H1 (cell line): ENCODE results near the gene CPZ. TPM values are rescaled to one million over a fixed set of nuclear protein-coding genes. Genes with fewer than 3 reads are reported as not detected.

Experiments
- CTCF ChIA-PET: fragments of 300-600 bp; sonication (Branson Sonifier 250); formaldehyde crosslinking; loops from one replicate; lab custom pipeline; 2021; ENCODE audit not compliant: partially characterized antibody; lab: Charles Lee
- POLR2A ChIA-PET: fragments of 300-600 bp; sonication (Branson Sonifier 250); formaldehyde crosslinking; loops from one replicate; lab custom pipeline; 2021; ENCODE audit warnings: inconsistent platforms; ENCODE audit not compliant: partially characterized antibody; lab: Charles Lee
- DNase-seq, 2 experiments: peaks; one replicate each; pipeline versions ENCODE4 v3.0.0 to v3.0.0-alpha.2; 2010 to 2022; ENCODE audit warnings: low spot score in 2 of 2, low read depth in 1 of 2, mixed read lengths in 1 of 2
- FAIRE-seq: peaks from 2 replicates; lab custom pipeline; 2011; peaks lifted over from hg19 to GRCh38; lab: Jason Lieb, UNC
- H2AFZ ChIP-seq: 2 replicates; pipeline ENCODE4 v1.8.1; 2012; ENCODE audit warnings: low read length, inconsistent platforms
- H2AK5ac ChIP-seq: 2 replicates; pipeline ENCODE4 v1.6.1; 2013; ENCODE audit warnings: low read depth, low read length
- H2BK120ac ChIP-seq: replicated peaks from 2 replicates; pipeline ENCODE3; 2013; ENCODE audit warnings: low read depth, low read length, inconsistent platforms
- H2BK12ac ChIP-seq: 2 replicates; pipeline ENCODE4 v1.6.1; 2013; ENCODE audit warnings: low read depth, low read length
- H2BK15ac ChIP-seq: 2 replicates; pipeline ENCODE4 v1.6.1; 2013; ENCODE audit warnings: low read length
- H2BK20ac ChIP-seq: 2 replicates; pipeline ENCODE4 v1.6.1; 2013; ENCODE audit warnings: low read length
- H2BK5ac ChIP-seq: 2 replicates; pipeline ENCODE4 v1.6.1; 2013; ENCODE audit warnings: low read depth, low read length
- H3K14ac ChIP-seq: 2 replicates; pipeline ENCODE4 v1.6.1; 2013; ENCODE audit warnings: inconsistent platforms; ENCODE audit not compliant: insufficient read length
- H3K18ac ChIP-seq: 2 replicates; pipeline ENCODE4 v1.6.1; 2013; ENCODE audit warnings: low read length; ENCODE audit errors: extremely low read depth
- H3K23ac ChIP-seq: 2 replicates; pipeline ENCODE4 v1.6.1; 2013; ENCODE audit warnings: inconsistent platforms; ENCODE audit not compliant: insufficient read length
- H3K23me2 ChIP-seq: 2 replicates; pipeline ENCODE4 v1.6.1; 2013; ENCODE audit warnings: low read depth, low read length
- H3K27ac ChIP-seq: 2 replicates; pipeline ENCODE4 v1.6.1; 2011; ENCODE audit warnings: low read depth, low read length, inconsistent platforms
- H3K27me3 ChIP-seq, 4 experiments: replicated peaks in 1 of 4; 1 replicate in 1 of 4; 2 replicates in 3 of 4; pipeline versions ENCODE4 v1.6.1 to v1.8.1; 2011 to 2013; ENCODE audit warnings: low read length in 3 of 4, mild to moderate bottlenecking in 3 of 4, inconsistent platforms in 2 of 4, mixed read lengths in 2 of 4, moderate library complexity in 1 of 4; ENCODE audit not compliant: control insufficient read depth in 3 of 4, insufficient read depth in 3 of 4; ENCODE audit errors: extremely low read depth in 1 of 4
- H3K36me3 ChIP-seq, 4 experiments: 2 replicates each; pipeline versions ENCODE4 v1.6.1 to v1.8.1; 2011 to 2013; ENCODE audit warnings: mild to moderate bottlenecking in 4 of 4, low read length in 3 of 4, moderate library complexity in 2 of 4, control low read depth in 1 of 4, inconsistent platforms in 1 of 4; ENCODE audit not compliant: insufficient read depth in 4 of 4, control insufficient read depth in 2 of 4
- H3K4ac ChIP-seq: replicated peaks from 2 replicates; pipeline ENCODE3; 2013; ENCODE audit warnings: low read length, low read depth, mixed read lengths, inconsistent platforms; ENCODE audit not compliant: insufficient read length
- H3K4me1 ChIP-seq, 4 experiments: replicated peaks in 1 of 4; 1 replicate in 1 of 4; 2 replicates in 3 of 4; pipeline versions ENCODE4 v1.6.1 to v1.8.1; 2011 to 2013; ENCODE audit warnings: low read length in 3 of 4, inconsistent platforms in 2 of 4, mixed read lengths in 1 of 4; ENCODE audit not compliant: insufficient read depth in 4 of 4, control insufficient read depth in 3 of 4
- H3K4me2 ChIP-seq, 2 experiments: 2 replicates each; pipeline versions ENCODE4 v1.6.1 to v1.8.1; 2011 to 2013; ENCODE audit warnings: low read depth in 2 of 2, low read length in 2 of 2, control low read depth in 1 of 2, inconsistent platforms in 1 of 2, mild to moderate bottlenecking in 1 of 2; ENCODE audit not compliant: insufficient read depth in 1 of 2
- H3K4me3 ChIP-seq, 4 experiments: fragments of 200-600, 300-600 bp in 1 of 4; sonication (generic), shearing (Covaris generic), sonication (Bioruptor Twin) in 1 of 4; 2 replicates each; pipeline versions ENCODE4 v1.5.1 to v1.8.1; 2011 to 2016; ENCODE audit warnings: low read length in 4 of 4, low read depth in 3 of 4, control low read depth in 2 of 4, inconsistent platforms in 2 of 4, mild to moderate bottlenecking in 2 of 4, mixed read lengths in 1 of 4, moderate library complexity in 1 of 4; ENCODE audit not compliant: insufficient read depth in 2 of 4; ENCODE audit errors: extremely low read depth in 1 of 4
- H3K56ac ChIP-seq: replicated peaks from 2 replicates; pipeline ENCODE3; 2013; ENCODE audit warnings: low read depth, mild to moderate bottlenecking, mixed read lengths, low read length, inconsistent platforms; ENCODE audit not compliant: insufficient read length
- H3K79me1 ChIP-seq: 2 replicates; pipeline ENCODE4 v1.6.1; 2013; ENCODE audit warnings: low read depth, low read length, control low read depth
- H3K79me2 ChIP-seq, 2 experiments: 2 replicates each; pipeline versions ENCODE4 v1.6.1 to v1.8.1; 2012 to 2013; ENCODE audit warnings: low read length in 2 of 2, mild to moderate bottlenecking in 2 of 2, inconsistent platforms in 1 of 2; ENCODE audit not compliant: insufficient read depth in 2 of 2, control insufficient read depth in 1 of 2
- H3K9ac ChIP-seq, 4 experiments: replicated peaks in 1 of 4; 1 replicate in 1 of 4; 2 replicates in 3 of 4; pipeline versions ENCODE4 v1.6.1 to v1.8.1; 2011 to 2013; ENCODE audit warnings: low read depth in 3 of 4, low read length in 3 of 4, control low read depth in 2 of 4, mild to moderate bottlenecking in 2 of 4, moderate library complexity in 2 of 4, inconsistent platforms in 1 of 4; ENCODE audit errors: extremely low read depth in 1 of 4
- H3K9me3 ChIP-seq, 2 experiments: 2 replicates each; pipeline versions ENCODE4 v1.6.1 to v1.8.1; 2012 to 2013; ENCODE audit warnings: mild to moderate bottlenecking in 2 of 2, moderate library complexity in 2 of 2, control low read depth in 1 of 2, inconsistent platforms in 1 of 2, low read depth in 1 of 2, low read length in 1 of 2, mixed read lengths in 1 of 2; ENCODE audit not compliant: insufficient read depth in 2 of 2
- H4K20me1 ChIP-seq, 2 experiments: replicated peaks in 1 of 2; 2 replicates each; pipeline versions ENCODE3 to v1.8.1; 2011 to 2013; ENCODE audit warnings: inconsistent platforms in 2 of 2, low read length in 2 of 2, mild to moderate bottlenecking in 1 of 2; ENCODE audit not compliant: insufficient read depth in 2 of 2, control insufficient read depth in 1 of 2
- H4K5ac ChIP-seq: 2 replicates; pipeline ENCODE4 v1.6.1; 2013; ENCODE audit warnings: low read length, low read depth, mixed read lengths, inconsistent platforms; ENCODE audit not compliant: insufficient read length
- H4K8ac ChIP-seq: 2 replicates; pipeline ENCODE4 v1.8.0; 2013; ENCODE audit warnings: mild to moderate bottlenecking, moderate library complexity, low read length, inconsistent platforms; ENCODE audit not compliant: insufficient read depth; ENCODE audit errors: extremely low read depth
- H4K91ac ChIP-seq: replicated peaks from 2 replicates; pipeline ENCODE3; 2013; ENCODE audit warnings: low read length, mixed read lengths, inconsistent platforms; ENCODE audit not compliant: insufficient read length
- CTCF ChIP-seq, 3 experiments: IDR thresholded peaks; 1 replicate in 2 of 3; 2 replicates in 1 of 3; pipeline versions ENCODE4 v1.5.1 to v1.6.1; 2011; ENCODE audit warnings: low read length in 3 of 3, mild to moderate bottlenecking in 3 of 3, inconsistent platforms in 2 of 3, low read depth in 1 of 3, moderate library complexity in 1 of 3; ENCODE audit not compliant: insufficient read depth in 1 of 3; ENCODE audit errors: control extremely low read depth in 1 of 3
- KDM4A ChIP-seq: IDR thresholded peaks from one replicate; pipeline ENCODE4 v1.7.1; 2012; ENCODE audit warnings: low read depth, mild to moderate bottlenecking, moderate library complexity, low read length, inconsistent platforms; ENCODE audit not compliant: severe bottlenecking
- PHF8 ChIP-seq: fragments of 200-600 bp; sonication (generic); conservative IDR thresholded peaks from 2 replicates; pipeline ENCODE4 v1.7.1; 2012; ENCODE audit warnings: low read depth, mild to moderate bottlenecking, inconsistent platforms, low read length, moderate library complexity
- SP1 ChIP-seq: IDR thresholded peaks from 2 replicates; pipeline ENCODE4 v1.6.1; 2011; ENCODE audit warnings: low read depth, low read length
- WGBS, 2 experiments: shearing (Covaris generic) in 1 of 2; methylation state at CpG; one replicate each; pipeline versions ENCODE4 v1.1.6 to v1.1.7; 2013 to 2015; ENCODE audit warnings: low lambda C conversion rate in 2 of 2, mixed read lengths in 2 of 2, inconsistent platforms in 1 of 2, low coverage in 1 of 2, missing lambda C conversion rate in 1 of 2; ENCODE audit not compliant: insufficient replicate concordance in 2 of 2, insufficient coverage in 1 of 2, insufficient read length in 1 of 2; ENCODE audit errors: extremely low coverage in 1 of 2, missing lambda C conversion rate in 1 of 2; 5-methylcytosine and 5-hydroxymethylcytosine counted together
- polyA plus RNA-seq, 7 experiments: library from polyadenylated mRNA; depleted of rRNA in 3 of 7; stranded (reverse) in 5 of 7; unstranded in 2 of 7; fragments of >200 nt in 5 of 7; fragments of 200-250 nt in 2 of 7; gene quantifications; 1 replicate in 5 of 7; 2 replicates in 1 of 7; 4 replicates in 1 of 7; pipeline versions ENCODE4 v1.2.1 to v1.2.3, GENCODE V29; 2011 to 2013; ENCODE audit warnings: missing spikeins in 2 of 7, mixed read lengths in 2 of 7
- total RNA-seq: library from RNA; stranded (reverse); fragmentation: NEBNext Ultra II Directional; extraction: Animal tissue kit (Norgen Biotek cat#: 25700); gene quantifications from 2 replicates; pipeline ENCODE4 v1.2.1, GENCODE V29; 2021

CPZ gene
- total and polyA plus RNA-seq, 2 of the 8 experiments (the other 6 are each of a cell fraction or from before 2014, with no cell fraction given): 28.8 to 40.7 TPM

GRCh38 chr4:8571702-8572685 is 20.6 kb upstream of the CPZ start:
- Histone ChIP-seq H3K23ac (no peak overlapping the region), H2AFZ (no peak overlapping the region), H3K36me3 (no peaks in the 10 kb centered on the region), H3K4me2 (no peak overlapping the region), H4K91ac (peak overlapping the region; percentile 54), H3K56ac (no peak overlapping the region), H3K18ac (peak overlapping the region; percentile 29; the same call in 1 of the 2 replicates), H2BK15ac (peak overlapping the region; percentile 88; the same call in 1 of the 2 replicates), H3K79me1 (no peaks in the 10 kb centered on the region), H3K9me3 (no peaks in the 10 kb centered on the region)
- DNase-seq: no peak
- TF ChIP-seq SP1: no peak
- TF ChIP-seq KDM4A: no peak
- TF ChIP-seq CTCF (IDR thresholded peaks at IDR 0.05; ENCODE audit: control extremely low read depth in 1 of 3, insufficient read depth in 1 of 3, low read depth in 1 of 3, low read length in 3 of 3): no peak
- TF ChIP-seq PHF8: no peak
- TF ChIP-seq, all 59 proteins: peak for 0
- H3K4me1 ChIP-seq: peaks cover 0 to 24% (median 7%) of the 10 kb centered on the region in 4 experiments; a peak in 5 of 7 replicates
- H3K14ac ChIP-seq: no peak overlapping the region
- H3K4me3 ChIP-seq: no peak overlapping the region
- H2BK20ac ChIP-seq: peak overlapping the region; percentile 89; the same call in 1 of the 2 replicates
- no peak overlapping the region for H2AK5ac ChIP-seq
- no peak overlapping the region for H3K27ac ChIP-seq
- H3K79me2 ChIP-seq: no peaks in the 10 kb centered on the region
- no peak overlapping the region for H3K4ac ChIP-seq
- H4K5ac ChIP-seq: no peak overlapping the region
- no peak overlapping the region for H2BK5ac ChIP-seq
- H4K8ac ChIP-seq: no peak overlapping the region
- H2BK120ac ChIP-seq: no peak overlapping the region
- ChIA-PET CTCF (interaction anchor here (1.0 to 3.1 kb wide), 8 partner anchors 9 to 106 kb away, joined by 3 to 9 read pairs (median 3); partner anchors contain the start of gene GPR78), POLR2A (interaction anchor here (0.8 to 1.9 kb wide), 3 partner anchors 9 to 11 kb away, joined by 3 to 6 read pairs (median 3); no protein-coding TSS in a partner anchor)
- H4K20me1 ChIP-seq: no peaks in the 10 kb centered on the region
- peak overlapping the region; percentile 30; the same call in 1 of the 2 replicates for H2BK12ac ChIP-seq
- FAIRE-seq: no peak
- no peak overlapping the region; a peak in 1 of 7 replicates for H3K9ac ChIP-seq
- no peaks in the 10 kb centered on the region; a peak in 1 of 7 replicates for H3K27me3 ChIP-seq
- H3K23me2 ChIP-seq: no peaks in the 10 kb centered on the region
- WGBS, 2 experiments: 86% methylated on average over 6 of the region's 6 CpGs; no CpG with 5 or more reads in 1 of the 2 experiments
